ENCODE data around the gene GRIK2.
"Not testable (repeated sequence)": the region's sequence is repeated elsewhere in the genome, so short reads cannot be mapped to it uniquely, and the experiment has no call there.

GRIK2 gene

DNA sequence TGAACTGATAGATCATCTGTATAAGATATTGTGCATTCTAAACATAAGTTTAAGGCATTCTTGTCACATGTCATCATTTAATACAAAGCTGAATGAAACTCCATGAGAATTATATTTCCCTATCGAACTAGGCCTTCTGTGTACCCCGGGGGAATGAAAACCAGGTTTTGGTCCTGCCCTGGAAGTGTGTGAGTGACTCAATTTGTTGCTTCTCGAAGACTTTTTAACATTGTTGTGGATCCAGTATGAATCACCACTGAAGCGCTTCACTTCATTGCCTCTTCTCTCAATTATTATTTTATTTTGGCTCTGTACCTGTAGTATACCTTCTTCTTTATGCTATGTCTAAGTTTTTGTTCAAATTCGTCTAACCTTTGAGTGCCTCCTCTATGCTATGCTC lies 150.8 kb downstream of the GRIK2 start:
- no peak for DNase-seq

DNA sequence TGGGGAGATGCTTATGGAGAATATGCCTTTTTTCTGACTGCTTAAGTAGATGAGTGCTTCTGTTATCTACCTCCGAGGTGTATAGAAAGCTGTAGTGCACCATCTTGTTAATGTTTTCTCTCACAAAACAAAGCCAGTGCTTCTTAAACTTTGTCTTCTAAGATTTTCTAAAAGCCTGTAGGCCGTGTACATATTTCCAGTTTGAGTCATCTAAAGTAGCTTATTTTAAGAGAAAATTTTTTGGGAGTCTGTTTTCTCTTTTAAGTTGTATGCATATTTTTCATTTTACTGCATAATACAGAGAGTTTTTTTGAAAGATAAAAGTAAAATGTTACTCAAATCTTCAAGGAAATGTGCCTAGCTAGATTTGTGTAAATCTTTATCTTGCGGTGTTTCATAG lies 151.7 kb downstream of the GRIK2 start:
- no peak for DNase-seq

GRCh38 chr6:101550451-101550850 lies 156.9 kb downstream of the GRIK2 start:
- no peak for DNase-seq

DNA sequence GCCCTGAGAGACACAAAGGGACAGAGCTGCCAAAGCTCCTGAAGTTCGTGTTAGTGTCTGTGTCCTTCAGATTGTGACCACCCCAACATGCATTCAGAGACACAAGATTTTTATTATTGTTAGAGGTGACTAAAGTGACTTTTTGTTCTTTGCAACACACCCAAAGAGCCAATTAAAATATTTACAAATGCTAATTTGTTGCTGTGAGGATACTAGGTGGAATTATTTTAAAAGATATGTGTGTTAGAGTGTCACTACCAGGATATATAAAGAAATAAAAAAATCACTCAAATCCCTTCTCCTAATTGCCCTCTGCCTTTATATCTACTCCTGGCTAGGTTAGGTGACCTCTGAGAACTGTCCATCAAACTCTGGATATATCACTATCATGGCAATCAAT lies 160.7 kb downstream of the GRIK2 start:
- no peak for DNase-seq

DNA sequence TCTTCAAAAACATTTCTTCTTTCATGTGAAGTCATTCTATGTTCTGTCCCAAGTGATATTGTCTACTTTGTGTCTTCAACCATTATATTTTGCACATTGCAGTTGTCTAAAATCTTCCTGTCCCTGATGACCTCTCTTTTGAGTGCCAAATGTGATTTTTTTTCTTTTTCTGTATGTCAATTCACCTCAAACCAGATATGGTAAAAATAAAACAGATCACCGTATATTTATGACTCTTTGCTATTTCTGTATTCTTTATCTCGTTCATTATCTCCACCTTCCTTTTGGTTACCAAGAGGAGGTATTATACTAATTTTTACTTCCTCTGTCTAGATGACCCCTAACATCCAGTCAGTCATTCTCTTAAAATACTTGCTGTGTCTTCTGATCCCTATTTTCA lies 165.2 kb downstream of the GRIK2 start:
- DNase-seq = no peak

GRCh38 chr6:101572627-101573026 lies 179.1 kb downstream of the GRIK2 start:
- no peak for DNase-seq

GRCh38 chr6:101577091-101577490 lies 183.6 kb downstream of the GRIK2 start:
- no peak for DNase-seq

- no peak for DNase-seq
Measured at GRCh38 chr6:101578306-101578705, 184.8 kb downstream of the GRIK2 start.

- DNase-seq = no peak
Measured at GRCh38 chr6:101582792-101583191, 189.3 kb downstream of the GRIK2 start.

- DNase-seq = no peak
Measured at GRCh38 chr6:101585501-101585900, 192.0 kb downstream of the GRIK2 start.

DNA sequence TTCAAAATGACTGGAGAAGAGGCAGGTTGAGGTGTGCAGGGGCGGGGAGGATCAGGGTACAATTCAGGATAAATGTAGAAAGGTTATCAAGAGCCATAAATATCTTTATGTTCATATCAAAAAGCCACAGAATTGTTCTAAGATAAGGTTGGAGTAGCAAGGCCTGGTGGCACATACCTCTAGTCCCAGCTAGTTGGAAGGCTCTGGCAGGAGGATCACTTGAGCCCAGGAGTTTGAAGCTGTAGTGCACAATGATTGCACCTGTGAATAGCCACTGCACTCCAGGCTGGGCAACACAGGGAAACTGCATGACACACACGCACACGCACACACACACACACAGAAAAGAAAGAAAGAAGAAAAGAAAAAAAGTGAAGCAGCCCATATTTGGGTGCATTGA lies 194.8 kb downstream of the GRIK2 start:
- no peak for DNase-seq

DNA sequence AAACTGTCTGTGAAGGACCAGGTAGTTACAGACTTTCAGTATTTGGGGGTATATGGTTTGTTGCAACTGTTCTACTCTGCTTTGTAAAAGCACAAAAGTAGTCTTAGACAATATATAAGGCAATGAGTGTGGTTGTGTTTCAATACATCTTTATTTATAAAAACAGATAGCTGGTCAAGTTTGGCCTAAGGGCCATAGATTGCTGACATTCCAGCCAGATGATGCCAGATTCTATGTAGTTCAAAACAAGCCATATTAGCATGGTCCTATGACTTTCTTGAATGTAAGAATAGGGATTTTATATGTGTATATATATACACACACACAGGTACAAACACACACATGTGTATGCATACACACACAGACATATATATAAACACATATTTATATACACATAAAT lies 201.8 kb downstream of the GRIK2 start:
- no peak for DNase-seq

DNA sequence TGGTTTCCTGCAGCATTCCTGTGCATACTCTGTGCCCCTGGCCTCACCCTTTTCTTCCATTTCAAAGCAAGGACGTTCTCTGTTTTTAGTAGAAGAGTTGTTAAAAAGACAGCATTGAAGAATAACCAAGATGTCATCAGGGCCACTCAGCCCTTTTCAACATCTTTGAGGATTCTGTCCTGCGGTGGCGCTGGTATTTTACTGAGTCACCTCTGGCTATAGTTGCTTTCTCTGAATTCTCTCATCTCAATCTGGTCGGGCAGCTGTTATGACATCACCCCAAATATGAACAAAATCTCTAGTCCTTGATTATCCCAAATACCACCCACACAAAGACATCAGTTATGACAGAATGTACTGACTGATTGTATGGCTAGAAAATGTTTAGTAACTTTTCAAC lies 204.2 kb downstream of the GRIK2 start:
- DNase-seq = no peak

DNA sequence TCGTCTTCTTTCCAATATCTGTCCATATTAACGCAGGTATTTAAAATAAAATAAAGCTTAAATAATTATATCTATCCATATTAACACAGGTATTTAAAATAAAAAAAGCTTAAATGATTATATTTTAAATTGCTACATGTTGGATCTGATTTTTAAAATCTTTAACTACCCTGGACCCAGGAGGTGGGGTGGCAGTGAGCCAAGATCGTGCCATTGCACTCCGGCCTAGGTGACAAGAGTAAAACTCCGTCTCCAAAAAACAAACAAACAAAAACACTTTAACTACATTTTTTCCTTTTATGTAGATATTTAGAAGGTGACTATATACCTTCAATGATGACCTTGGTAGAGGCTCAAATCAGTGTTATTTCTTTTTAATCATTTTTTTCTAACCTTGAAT lies 211.9 kb downstream of the GRIK2 start:
- no peak for DNase-seq

GRCh38 chr6:101605874-101606273 lies 212.4 kb downstream of the GRIK2 start:
- DNase-seq = no peak

DNA sequence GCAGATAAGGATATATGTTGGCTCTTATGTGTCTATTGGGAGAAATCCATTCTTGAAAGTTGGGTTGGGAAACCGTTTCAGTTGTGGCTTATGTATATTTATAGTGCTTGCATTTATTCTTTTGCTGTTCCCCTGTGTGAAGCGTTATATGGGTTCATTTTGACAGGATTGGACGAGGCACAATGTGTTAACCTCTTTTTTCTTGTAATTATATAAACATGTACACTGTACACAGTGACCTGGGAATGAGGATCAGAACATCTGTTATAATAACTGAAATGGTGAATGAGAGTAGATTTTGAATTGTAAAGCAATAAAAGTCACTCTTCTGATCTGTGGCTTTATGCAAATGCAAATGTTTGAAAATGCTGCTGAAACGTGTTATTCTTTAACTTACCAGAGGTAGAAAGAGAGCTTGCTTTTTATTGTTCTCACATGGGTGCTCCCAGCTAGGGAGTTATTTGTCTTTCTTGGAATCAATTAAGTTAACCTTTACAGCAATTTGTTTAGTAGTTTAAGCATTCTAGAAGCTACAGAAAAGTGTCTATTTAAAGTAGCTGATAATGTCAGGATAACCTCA lies 213.7 kb downstream of the GRIK2 start:
- no peak for DNase-seq

- no peak for DNase-seq
Measured at GRCh38 chr6:101608703-101609102, 215.2 kb downstream of the GRIK2 start.

- DNase-seq = no peak
Measured at GRCh38 chr6:101613556-101613955, 220.0 kb downstream of the GRIK2 start.

- DNase-seq = no peak
Measured at GRCh38 chr6:101614774-101615173, 221.3 kb downstream of the GRIK2 start.

DNA sequence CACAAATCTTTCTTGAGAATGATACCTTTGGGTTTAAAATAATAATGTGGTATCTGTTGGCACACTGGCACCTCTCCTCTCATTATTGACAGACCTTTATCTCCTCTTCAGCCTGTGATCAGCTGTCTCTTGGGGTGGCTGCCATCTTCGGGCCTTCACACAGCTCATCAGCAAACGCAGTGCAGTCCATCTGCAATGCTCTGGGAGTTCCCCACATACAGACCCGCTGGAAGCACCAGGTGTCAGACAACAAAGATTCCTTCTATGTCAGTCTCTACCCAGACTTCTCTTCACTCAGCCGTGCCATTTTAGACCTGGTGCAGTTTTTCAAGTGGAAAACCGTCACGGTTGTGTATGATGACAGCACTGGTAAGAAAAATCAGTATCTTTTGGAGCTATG lies 232.8 kb downstream of the GRIK2 start:
- no peak for DNase-seq

DNA sequence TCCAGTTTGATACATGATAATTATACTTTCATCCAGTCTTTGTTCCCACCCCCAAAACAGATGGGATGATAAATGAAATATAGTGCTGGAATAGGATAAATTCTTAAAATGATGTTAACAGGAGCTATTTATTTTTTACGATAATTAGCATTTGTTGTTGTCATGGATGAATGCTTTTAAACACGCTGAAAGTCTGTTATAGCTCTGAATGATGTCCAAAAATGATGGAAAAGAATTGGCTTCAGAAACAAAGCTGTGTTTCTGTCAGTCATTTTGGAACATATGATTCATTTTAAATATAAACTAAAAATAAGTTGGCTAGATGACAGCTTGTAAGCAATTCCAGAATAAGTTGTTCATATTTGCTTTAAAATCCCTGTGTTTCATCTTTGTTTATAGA lies 237.4 kb downstream of the GRIK2 start:
- no peak for DNase-seq

GRCh38 chr6:101633081-101633480 lies 239.6 kb downstream of the GRIK2 start:
- no peak for DNase-seq

GRCh38 chr6:101638865-101639264 lies 245.4 kb downstream of the GRIK2 start:
- DNase-seq = not testable (repeated sequence)

DNA sequence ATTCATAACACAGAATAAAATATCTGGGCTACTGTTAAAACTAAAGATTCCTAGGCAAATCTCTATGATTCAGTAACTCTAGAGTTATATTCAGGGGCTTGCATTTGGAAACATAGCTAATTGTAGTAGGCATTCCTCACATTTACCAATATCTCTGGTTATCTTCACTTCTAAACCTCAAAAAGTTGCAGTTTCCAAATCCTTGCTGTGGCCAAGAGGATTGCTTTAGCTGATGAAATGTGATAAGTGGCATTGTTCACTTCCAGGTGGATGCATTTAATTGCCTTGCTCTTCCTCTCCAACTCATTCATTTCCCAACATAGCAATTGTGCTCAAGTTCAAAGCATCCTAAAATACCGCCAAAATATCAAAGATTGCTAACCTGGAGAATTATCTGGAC lies 246.6 kb downstream of the GRIK2 start:
- DNase-seq = no peak

- no peak for DNase-seq
Measured at GRCh38 chr6:101645770-101646169, 252.3 kb downstream of the GRIK2 start.

Data from activated T-cell treated with anti-CD3 and anti-CD28 coated beads, Interleukin-2, amount 50 U/mL, for 1 hour (primary cell).